Panc1 (cell line): ENCODE measurements around the gene IYD.

Experiments used
- CTCF ChIP-seq: fragments of 450-650 bp; IDR thresholded peaks from 2 replicates; pipeline ENCODE4 v1.5.1; 2017; ENCODE audit warnings: mild to moderate bottlenecking
- POLR2AphosphoS5 ChIP-seq: IDR thresholded peaks from 2 replicates; pipeline ENCODE4 v1.6.1; 2012; ENCODE audit warnings: mild to moderate bottlenecking, low read depth, low read length, moderate library complexity
- TCF7L2 ChIP-seq: IDR thresholded peaks from 2 replicates; pipeline ENCODE4 v1.6.1; 2011; ENCODE audit warnings: mild to moderate bottlenecking, low read depth, low read length, inconsistent platforms
- TF ChIP-seq, protein P1 (sequence below), 2 experiments: IDR thresholded peaks; 2 replicates each; pipeline ENCODE4 v1.6.1; 2011 to 2012; ENCODE audit warnings: low read depth in 2 of 2, control low read depth in 1 of 2, low read length in 1 of 2, mild to moderate bottlenecking in 1 of 2, moderate library complexity in 1 of 2; ENCODE audit not compliant: insufficient read depth in 1 of 2

DNA sequence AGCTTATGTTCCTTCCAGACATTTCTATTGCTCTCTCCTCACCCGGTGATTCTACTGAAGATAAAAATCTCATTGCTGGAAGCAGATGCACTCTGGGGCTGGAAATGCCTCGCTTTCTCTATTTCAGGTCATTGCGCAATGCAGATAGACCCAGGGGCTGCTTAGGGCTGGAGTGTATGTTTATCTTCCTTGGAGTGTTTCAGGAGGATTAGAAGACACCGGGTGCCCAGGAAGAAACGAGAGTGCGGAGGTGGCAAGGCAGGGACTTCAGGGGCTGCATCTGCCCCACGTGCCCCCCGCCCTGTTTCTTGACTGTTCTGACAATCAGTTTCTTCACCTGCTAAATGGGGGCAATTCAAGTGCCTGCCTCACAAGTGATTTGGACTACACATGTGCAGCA is 45.6 kb upstream of the IYD start:
- TF ChIP-seq POLR2AphosphoS5 (no peak), CTCF (no peak), TCF7L2 (no peak)
- TF ChIP-seq, protein P1, sequence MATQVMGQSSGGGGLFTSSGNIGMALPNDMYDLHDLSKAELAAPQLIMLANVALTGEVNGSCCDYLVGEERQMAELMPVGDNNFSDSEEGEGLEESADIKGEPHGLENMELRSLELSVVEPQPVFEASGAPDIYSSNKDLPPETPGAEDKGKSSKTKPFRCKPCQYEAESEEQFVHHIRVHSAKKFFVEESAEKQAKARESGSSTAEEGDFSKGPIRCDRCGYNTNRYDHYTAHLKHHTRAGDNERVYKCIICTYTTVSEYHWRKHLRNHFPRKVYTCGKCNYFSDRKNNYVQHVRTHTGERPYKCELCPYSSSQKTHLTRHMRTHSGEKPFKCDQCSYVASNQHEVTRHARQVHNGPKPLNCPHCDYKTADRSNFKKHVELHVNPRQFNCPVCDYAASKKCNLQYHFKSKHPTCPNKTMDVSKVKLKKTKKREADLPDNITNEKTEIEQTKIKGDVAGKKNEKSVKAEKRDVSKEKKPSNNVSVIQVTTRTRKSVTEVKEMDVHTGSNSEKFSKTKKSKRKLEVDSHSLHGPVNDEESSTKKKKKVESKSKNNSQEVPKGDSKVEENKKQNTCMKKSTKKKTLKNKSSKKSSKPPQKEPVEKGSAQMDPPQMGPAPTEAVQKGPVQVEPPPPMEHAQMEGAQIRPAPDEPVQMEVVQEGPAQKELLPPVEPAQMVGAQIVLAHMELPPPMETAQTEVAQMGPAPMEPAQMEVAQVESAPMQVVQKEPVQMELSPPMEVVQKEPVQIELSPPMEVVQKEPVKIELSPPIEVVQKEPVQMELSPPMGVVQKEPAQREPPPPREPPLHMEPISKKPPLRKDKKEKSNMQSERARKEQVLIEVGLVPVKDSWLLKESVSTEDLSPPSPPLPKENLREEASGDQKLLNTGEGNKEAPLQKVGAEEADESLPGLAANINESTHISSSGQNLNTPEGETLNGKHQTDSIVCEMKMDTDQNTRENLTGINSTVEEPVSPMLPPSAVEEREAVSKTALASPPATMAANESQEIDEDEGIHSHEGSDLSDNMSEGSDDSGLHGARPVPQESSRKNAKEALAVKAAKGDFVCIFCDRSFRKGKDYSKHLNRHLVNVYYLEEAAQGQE (IDR thresholded peaks at IDR 0.05; ENCODE audit: insufficient read depth in 1 of 2, low read depth in 2 of 2, low read length in 1 of 2), result no peak
